ENCODE results near the gene PIK3AP1.
"Not testable (repeated sequence)": the region's sequence is repeated elsewhere in the genome, so short reads cannot be mapped to it uniquely, and the experiment has no call there.

The PIK3AP1 gene

DNA sequence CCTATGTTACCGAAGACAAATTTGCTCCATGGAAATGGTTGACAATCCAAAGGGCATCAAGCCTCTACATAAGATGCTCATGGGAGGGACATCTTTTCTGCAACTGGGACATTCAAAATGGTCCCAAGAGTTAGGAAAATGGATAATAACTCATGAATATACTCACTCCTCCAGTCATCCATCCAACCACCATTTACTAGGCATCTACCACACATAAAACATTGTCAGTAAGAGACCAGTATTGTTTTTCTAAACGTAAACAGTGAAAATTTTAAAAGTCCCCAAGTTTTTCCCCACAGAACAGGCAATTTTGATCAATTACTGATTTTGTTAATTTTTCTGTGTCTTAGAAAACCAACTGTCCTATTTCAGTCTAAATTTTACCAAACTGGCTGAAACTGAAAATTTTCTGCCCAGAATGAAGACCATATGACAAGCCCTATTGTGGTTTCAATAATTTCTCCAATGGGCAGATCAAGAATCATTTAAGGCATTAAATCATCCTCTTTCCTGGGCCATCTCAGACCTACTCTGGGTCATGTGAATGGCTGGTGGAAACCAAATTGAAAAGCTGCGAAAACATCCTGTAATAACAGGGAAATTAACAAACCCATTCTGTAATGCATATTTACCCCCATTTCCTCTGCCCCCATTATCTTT lies 24.2 kb downstream of the PIK3AP1 start:
- no peak for DNase-seq

DNA sequence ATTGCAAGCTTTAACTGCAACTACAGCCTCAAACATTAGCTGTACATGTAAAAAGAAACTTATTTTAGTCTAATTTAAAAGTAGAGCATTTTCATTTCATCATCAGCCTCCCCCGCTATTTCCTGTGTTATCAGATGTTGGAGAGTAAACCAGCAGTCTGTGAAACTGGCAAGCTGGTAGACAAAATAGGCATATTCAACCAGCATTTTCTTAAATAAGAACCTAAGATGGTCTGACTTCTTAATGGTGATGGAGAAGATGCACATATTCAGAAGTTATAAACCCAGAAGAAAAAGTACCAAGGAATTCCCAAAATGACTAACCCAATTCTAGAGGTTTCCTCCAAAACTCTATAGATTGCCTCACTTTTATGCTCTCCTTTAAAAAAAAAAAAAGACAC lies 24.9 kb downstream of the PIK3AP1 start:
- no peak for DNase-seq

DNA sequence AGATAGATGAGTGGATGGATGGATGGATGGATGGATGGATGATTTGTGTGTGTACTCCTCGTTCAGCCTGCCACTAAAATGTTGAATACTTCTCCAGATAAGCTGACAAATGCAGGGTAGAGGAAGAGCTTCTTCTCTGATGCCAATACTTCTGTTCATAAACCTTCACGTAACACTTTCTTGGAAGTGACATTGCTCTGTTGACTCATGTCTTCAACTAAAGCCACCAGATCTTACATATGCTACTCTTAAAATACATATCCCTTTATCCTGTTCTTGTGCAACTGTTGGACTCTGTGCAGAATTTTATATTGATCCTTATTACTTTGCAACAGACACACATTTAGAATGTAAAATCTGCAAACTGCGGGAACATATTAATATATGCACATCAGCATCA lies 26.9 kb downstream of the PIK3AP1 start:
- no peak for DNase-seq

DNA sequence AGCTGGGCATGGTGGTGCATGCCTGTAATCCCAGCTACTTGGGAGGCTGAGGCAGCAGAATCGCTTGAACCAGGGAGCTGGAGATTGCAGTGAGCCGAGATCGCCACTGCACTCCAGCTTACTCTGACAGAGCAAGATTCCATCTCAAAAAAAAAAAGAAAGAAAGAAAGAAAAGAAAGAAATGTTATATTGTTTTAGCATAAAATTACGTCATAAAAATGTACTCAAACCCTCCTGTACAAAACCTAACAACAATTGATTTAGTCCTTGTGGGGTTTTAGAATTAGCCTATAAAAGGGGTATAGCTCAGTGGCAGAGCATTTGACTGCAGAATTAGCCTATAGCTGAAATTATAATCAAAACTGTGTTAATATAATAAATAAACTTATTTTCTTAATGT lies 27.9 kb downstream of the PIK3AP1 start:
- no peak for DNase-seq

DNA sequence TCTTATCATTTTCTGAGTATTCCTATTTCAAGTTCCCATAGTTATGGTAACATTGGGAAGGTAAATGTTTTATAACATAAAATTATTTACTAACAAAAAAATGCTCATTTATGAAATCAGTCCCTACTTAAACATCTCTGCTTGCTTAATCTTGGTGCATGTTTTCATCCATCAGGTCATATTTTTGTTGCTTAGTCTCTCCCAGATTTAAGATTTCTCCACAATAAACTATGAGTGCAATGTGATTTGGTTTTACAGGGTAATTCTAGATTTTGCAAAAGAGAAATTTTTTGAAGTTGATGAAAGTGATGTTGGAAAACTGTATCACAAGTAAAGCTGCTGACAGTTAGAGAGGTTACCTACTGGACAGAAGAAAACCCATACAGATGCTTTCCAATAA lies 28.6 kb downstream of the PIK3AP1 start:
- no peak for DNase-seq

DNA sequence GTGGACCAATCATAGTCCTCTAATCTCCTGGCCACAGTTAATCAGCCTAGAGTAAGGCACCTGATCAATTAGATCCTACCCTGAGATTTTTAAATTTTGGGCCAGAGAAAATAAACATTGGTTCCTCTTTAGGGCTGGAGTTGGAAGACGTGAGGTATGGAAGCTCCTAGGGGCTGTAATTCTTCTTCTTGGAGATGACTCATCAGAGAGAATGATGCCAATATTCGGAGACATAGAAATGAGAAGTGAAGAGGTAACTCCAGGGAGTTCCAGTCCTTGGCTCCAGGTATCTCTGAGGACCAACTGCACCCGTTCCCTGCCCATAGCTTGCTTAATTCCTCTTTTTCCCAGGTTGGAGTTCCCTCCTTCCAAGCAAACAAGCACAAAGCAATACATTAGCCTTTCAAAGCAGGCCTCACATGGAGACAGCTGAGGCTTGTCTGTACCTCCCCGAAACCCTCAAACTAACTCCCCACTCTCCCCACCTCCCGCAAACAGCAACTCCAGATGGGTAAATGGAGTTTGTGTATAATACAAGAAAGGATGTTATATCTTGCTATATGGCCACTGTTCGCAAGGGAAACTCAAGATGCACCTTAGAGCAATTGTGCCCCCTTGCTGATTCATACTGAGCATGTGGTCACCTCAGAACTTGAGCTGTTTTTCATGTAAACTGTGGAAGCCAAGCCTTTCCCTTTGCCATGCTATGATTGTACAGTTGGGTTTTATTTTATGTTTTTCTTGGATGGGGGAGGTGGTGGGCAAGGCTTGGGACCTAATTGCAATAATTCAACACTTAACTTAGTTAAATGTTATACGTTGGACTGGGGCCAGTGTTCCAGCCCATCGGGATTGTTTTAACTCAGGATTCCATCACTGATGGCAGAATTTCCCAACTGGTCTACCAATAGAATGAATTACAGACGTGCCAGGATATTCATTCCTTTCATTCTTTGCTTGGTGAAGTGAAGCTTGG lies 29.3 kb downstream of the PIK3AP1 start:
- no peak for DNase-seq

DNA sequence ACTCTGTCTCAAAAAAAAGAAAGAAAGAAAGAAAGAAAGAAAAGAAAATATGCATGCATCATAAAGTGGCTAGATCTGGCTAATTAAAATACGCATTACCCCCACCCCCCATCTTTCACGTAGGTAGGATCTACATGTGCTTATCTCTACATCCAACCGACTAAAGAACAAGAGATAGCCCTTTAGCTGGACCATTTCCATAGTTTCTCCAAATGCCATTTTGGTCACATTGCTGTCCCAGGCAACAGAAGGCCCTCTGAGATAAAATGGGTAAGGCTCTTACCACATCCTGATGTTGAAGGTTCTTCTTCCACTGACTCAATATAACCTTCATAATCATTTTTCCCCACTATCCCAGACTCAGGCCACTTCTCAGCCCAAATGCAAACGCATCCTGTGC lies 31.5 kb downstream of the PIK3AP1 start:
- no peak for DNase-seq

DNA sequence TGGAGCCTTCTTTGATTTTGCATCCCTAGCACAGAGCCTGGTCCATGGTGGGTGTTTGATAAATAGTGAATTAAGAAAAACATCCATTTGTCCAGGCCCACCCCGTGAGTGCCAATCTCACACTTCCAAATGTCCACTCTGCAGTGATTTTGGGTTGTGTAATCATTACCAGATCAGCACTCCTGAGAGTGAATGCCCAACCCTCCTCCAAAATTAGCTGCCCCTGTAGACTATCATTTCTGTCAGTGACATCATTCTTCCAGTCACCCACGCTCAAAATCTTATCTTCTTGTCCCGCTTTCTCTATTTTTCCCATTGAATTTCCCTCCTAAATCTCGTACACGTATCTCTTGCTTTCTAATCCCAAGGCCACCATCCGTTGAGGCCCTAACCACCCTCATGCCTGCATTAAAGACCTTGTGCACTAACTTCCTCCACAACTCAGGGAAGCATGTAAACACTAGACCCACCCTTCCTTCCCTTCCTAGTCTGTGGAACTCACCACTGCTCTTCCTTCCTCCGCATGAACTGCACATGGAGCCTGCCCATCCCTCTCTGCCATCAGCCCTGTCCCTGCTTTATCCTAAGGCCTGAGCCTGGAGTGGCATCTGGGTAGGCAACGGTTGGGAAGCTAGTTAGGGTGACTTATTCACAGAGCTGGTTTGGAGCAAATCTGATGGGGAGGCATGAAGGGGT lies 32.8 kb downstream of the PIK3AP1 start:
- no peak for DNase-seq

DNA sequence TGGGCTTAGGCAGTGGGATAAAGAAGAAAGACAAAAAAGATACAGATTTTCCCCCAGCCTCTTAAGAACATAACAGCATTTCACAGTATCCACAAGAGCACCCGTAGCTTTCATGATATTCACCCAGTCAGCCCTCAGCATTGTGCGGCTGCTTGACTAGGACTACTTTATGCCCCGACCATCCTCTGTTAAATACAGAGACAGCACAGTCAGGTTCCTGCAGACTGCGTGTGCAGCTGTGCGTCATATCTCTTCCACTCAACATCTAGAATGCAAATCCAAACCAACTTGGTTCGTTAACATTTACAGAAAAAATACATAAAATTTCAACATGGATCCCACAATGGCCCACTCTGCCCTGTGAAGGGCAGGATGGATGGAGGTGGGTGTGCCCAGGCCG lies 33.8 kb downstream of the PIK3AP1 start:
- no peak for DNase-seq

DNA sequence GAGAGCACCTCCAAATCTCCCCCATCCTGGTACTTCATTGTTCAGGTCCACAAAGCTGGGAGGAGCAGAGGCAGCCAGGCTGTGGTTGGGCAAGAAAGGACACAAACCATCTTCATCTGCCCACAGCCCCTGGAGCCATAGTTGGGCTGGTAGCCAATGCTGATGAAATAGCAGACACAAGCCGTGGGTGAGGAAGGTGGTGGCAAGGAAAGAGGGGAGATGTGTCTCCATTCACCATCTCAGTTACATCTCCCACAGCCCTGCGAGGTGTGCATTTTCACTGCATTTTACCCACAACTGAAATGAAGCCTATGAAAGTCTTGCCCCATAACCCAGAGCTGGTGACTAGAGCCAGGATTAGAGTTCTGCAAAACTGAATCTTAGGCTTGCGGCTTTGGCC lies 35.0 kb downstream of the PIK3AP1 start:
- DNase-seq, result no peak

DNA sequence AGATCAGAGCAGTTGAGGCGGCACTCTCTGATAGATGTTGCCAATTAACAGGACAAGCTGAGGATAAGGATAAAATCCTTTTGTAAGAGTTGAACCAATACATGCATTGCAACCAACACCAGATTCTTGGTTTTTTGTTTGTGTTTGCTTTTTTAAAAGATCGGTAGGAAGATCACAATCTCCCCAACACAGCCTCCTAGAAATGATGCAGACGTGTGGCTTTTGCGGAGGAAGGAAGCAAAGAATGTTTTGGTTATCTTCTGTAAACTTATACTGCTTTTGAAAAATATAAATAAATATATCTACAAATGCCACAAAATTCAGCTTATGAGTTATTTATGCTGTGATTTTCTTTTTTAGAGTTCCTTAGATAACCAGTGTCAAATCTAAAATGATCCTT lies 35.5 kb downstream of the PIK3AP1 start:
- no peak for DNase-seq

DNA sequence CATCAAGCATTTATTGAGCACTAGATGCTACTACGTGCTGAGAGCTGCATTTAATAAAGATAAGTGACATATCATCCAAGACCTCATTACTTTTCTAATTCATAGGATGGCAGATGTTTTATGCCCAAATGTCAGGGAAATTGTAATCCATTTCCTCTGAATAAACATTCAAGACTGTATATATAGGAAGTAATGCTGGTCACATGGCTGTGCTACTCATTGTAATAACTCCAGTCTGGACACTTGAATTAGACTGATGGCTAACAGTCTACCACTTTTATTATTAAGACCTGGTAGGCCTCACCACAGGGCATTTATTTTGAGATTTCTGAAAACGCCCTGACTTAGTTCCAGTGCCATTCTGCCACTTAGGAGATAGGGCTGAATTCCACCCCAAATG lies 36.6 kb downstream of the PIK3AP1 start:
- no peak for DNase-seq

DNA sequence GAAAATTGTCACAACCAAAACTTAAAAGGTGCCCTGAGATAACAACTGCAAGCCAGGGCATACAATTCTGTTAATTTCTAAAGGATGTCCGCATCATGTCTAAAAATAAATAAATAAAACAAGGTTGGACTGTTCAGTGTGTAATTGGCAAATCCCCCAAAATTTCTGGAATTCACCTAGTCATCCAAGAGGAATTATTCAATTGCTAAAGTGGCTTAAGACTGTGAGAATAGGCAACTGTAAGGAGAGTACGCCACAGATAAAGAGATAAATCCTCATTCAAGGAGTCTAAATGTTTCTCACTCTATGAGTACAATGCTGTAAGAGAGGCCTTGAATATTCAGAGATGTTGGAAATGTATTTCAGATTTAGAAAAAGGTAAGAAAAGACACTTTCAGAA lies 37.2 kb downstream of the PIK3AP1 start:
- no peak for DNase-seq

DNA sequence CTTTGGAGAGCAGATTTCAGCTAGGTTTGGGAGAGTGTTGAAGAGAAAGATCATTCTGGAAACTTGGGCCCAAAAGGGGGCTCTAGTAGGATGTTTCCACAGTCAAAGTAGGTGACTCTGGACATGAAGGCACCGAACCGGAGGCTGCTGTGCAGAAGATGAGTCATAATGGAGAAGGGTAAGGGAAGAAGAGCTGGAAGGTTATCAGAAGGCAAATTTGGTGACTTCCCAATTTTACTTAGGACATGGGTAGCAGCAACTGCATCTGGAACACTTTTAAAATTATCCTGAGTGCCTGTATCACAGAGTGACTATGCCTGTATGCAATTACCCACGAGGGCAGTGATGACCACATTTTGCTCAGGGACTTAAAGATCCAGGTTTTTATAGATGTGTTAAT lies 38.8 kb downstream of the PIK3AP1 start:
- no peak for DNase-seq

DNA sequence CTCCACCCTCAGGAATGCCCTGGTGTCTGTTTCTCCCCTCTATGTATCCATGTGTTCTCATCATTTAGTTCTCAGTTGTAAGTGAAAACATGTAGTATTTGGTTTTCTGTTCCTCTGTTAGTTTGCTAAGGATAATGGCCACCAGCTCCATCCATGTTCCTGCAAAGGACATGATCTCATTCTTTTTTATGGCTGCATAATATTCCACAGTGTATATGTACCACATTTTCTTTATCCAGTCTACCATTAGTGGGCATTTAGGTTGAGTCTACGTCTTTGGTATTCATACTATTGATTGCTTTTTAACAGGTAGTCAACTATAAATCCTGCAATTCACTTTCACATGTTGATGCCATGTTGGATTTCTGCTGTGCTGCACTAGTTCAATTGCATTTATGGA lies 39.9 kb downstream of the PIK3AP1 start:
- not testable (repeated sequence) for DNase-seq

DNA sequence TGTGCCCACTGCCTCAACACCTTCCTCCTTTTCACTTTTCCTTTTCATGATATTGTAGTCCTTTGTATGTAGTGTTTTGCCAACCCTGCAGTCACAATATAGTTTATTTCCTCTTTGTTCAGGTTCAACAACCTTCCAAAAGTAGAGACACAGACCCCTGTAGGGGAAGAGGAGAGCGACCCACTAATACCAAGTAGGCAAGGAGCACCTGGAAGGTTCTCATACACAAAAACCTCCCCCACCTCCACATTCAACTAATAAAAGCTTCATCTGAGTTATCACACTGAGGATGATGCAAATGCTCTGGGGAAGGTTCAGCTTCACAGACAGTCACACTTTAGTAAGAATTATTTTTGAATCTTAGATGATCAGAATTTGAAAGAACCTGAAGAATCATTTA lies 41.6 kb downstream of the PIK3AP1 start:
- DNase-seq, result no peak

DNA sequence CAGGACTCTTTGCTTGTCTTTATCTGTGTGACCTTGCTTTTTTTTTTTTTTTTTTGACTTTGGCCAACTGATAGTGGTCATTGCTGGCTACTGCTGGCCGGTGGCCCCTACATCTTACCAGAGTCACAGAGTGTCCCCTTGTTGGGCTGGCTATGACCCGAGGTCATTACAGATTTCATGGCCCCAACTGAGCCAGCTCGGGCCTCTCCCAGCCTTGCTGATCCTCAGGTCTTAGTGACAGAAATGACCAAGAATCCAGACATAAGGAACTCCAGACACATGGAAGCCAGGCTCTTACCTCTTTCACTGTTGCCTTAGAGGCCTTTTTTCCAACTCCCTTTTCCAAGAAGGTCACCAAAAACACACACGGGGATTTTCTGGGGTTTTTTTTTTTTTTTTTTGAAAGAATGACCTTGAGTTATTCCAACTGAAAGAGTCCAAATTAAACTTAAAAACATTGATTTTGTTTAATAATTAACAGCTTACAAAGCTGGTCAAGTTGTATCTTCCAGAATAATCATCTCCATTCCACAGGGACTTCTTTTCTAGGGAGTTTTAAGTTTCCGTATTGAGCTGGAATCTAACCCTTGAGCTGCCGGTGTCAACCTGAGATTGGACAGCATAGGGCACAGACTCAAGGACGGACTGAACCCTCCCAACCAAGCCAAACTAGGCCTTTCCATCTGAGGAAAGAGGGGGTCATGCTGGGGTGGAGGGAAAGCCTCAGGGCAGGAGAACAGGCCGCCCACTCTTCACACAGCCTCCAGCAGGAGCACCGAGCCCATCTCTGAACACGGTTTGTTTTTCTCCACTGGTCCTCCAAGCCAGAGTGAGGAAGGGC lies 43.8 kb downstream of the PIK3AP1 start:
- DNase-seq, result no peak

DNA sequence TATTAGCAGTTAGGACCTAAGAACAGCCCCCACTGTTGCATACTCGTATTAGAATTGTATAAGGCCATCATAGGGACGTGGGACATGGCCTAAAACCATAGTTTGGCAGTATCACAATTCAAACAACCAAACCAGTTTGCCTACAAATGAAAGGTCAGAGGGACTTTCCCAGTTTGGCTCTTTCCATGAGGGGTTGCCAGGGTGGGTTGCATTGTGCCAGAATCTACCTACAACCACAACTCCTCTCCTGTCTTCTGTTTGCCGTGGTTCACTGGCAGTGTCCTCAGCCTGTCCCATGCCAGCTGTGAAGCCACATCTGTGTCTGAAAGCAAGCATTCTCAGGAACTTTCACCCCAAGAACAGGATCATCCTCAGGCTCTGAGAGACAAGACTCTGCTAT lies 44.5 kb downstream of the PIK3AP1 start:
- no peak for DNase-seq

DNA sequence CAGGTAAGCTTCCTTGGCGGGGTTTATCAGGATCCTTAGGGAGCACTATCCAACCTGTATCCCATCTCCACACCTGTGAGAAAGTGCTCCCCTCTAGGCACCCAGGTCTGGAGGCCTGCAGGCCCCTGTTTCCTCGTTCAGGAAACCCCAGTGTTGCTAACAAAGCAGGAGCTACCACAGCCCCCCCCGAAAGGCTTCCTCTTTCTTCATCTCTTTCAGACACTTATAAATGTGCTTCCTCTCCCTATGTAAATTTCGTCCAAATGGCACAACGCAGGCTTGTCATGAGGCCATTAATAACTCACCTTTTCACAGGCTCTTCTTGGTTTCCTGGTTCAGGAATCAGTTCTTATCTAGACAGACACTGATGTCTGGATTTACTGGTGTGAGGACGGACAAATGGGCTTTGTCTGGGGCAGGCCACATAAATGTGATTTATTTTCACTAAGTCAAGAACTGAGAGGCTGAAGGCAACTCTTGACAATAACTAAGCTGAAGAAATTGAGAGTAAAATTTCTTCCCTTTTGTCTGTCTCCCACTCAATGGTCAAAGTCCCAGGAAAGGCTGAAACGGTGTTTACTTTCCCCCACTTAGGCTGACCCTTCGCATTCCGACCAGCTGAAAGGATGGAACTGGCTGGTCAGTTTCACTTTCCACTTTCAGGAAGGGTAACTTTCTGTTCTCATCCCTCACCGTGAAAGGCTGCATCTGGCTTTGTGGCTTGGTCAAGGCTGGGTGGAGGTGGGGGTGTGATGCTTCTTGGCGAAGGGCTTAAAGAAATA lies 46.8 kb downstream of the PIK3AP1 start:
- DNase-seq, result no peak

DNA sequence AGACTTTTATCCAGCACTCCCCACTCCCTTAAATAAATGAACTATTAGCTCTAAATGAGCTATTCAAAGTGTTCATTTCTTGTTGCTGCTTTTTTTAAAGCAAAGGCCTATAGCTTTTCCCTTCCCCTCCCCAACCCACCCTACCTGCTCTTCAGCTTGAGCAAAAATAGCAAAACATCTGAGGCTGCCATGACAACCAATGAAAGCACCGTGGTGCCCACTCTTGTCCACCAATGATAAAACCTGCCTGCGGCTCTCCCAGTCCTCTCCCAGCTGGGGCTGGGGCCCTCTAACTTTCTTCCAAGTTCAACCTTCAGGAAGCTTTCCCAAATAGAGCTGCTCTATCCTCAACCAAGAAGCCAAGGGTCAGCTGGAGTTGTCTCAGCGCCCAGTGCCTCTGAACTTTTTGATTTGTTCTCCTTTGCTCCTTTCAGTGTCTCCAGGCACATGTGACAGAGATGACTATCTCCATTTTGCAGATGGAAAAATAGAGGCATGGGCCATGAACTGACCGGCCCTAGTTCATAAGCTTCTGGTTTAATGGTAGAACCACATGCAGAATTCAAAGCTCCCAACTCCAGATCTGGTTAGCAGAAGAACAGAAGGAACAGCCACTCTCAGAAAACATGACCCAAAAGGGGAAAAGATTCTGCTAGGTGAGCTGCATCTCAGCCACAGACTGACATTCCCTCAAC lies 47.7 kb downstream of the PIK3AP1 start:
- no peak for DNase-seq

DNA sequence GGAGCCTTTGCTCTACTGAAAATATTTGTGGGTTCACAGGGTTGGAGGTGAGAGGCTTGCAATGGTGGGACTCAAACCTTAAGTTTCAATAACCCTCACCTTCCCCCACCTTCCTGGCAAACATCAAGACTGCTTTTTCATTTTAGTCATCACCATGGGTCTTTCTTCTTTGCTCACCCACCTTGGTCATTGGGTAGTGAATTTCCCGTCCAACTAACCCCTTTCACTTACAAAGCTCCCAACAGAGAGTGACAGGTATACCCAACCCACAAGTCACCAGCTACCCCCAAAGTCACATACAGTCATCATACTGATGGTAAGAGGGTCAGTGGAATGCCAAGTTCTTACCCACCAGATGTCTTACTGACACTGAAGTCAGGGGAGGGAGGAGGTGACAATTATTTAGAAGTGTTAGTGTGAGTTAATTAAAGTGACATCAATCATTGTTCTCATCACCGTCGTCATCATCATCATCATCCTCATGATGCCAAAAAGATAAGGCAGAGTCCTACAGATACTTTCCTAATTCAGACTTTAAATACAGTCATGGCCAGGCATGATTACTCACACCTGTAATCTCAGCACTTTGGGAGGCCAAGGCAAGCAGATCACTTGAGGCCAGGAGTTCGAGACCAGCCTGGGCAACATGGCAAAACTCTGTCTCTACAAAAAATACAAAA lies 49.0 kb downstream of the PIK3AP1 start:
- no peak for DNase-seq

All from right forelimb (tissue), 1 donor.